GM18951 (cell line): ENCODE data around the gene H2AZ1.
"Not testable (repeated sequence)": the region's sequence is repeated elsewhere in the genome, so short reads cannot be mapped to it uniquely, and the experiment has no call there.

Experiments
- POLR2A ChIP-seq: IDR thresholded peaks from 4 replicates; pipeline ENCODE4 v1.6.1; 2011; ENCODE audit warnings: mild to moderate bottlenecking; ENCODE audit not compliant: insufficient read length, insufficient read depth; ENCODE audit errors: extremely low read depth
- in situ Hi-C: fragments of 300-500 bp; cut with MboI; formaldehyde crosslinking; loops from one replicate; pipeline ENCODE4 v1.12.0; 2022; ENCODE audit warnings: low sequenced_read_pairs, mixed read lengths, inconsistent platforms; ENCODE audit not compliant: unreplicated experiment

H2AZ1 gene

GRCh38 chr4:99961711-99962110 lies 11.6 kb upstream of the H2AZ1 start:
- TF ChIP-seq POLR2A = no peak
- in situ Hi-C loops = no loop called here

GRCh38 chr4:99960648-99961047 lies 10.6 kb upstream of the H2AZ1 start:
- in situ Hi-C loops = no loop called here
- no peak for TF ChIP-seq POLR2A

- in situ Hi-C loops = not testable (repeated sequence)
Measured at GRCh38 chr4:99958207-99958606, 8.1 kb upstream of the H2AZ1 start.

- TF ChIP-seq POLR2A = no peak
- in situ Hi-C loops = no loop called here
Measured at GRCh38 chr4:99950913-99951254, 809 bp upstream of the H2AZ1 start.

- TF ChIP-seq POLR2A = peak; percentile 40
- in situ Hi-C loops = no loop called here
Measured at GRCh38 chr4:99949034-99949998, 759 bp downstream of the H2AZ1 start.

- in situ Hi-C loops = no loop called here
Measured at GRCh38 chr4:99947608-99948007, 2.5 kb downstream of the H2AZ1 start.

GRCh38 chr4:99947190-99947578 lies 2.9 kb downstream of the H2AZ1 start:
- in situ Hi-C loops = no loop called here
- no peak for TF ChIP-seq POLR2A

More at GRCh38 chr4:99947608-99948007, 2.5 kb downstream of the H2AZ1 start:
- TF ChIP-seq POLR2A = no peak

- in situ Hi-C loops = no loop called here
Measured at GRCh38 chr4:99946356-99947189, 3.5 kb downstream of the H2AZ1 start, which contains the start of gene DNAJB14. Gene DNAJB14, minus strand, starts transcription at chr4:99946618. Its CDS starts 47 bp downstream, at chr4:99946571.

GRCh38 chr4:99945718-99946355 lies 4.2 kb downstream of the H2AZ1 start:
- no peak for TF ChIP-seq POLR2A
- in situ Hi-C loops = no loop called here

More at GRCh38 chr4:99946356-99947189, 3.5 kb downstream of the H2AZ1 start, which contains the start of gene DNAJB14:
- peak; percentile 60 for TF ChIP-seq POLR2A

GRCh38 chr4:99943904-99944437 lies 6.1 kb downstream of the H2AZ1 start:
- in situ Hi-C loops = no loop called here
- no peak for TF ChIP-seq POLR2A

GRCh38 chr4:99938243-99938753 lies 11.8 kb downstream of the H2AZ1 start:
- TF ChIP-seq POLR2A = no peak
- in situ Hi-C loops = no loop called here

- TF ChIP-seq POLR2A = no peak
- in situ Hi-C loops = no loop called here
Measured at GRCh38 chr4:99934891-99935290, 15.2 kb downstream of the H2AZ1 start.

GRCh38 chr4:99927566-99927965 lies 22.5 kb downstream of the H2AZ1 start:
- TF ChIP-seq POLR2A = no peak
- in situ Hi-C loops = no loop called here
